Measurements from ENCODE around the gene MLH1.

DNA sequence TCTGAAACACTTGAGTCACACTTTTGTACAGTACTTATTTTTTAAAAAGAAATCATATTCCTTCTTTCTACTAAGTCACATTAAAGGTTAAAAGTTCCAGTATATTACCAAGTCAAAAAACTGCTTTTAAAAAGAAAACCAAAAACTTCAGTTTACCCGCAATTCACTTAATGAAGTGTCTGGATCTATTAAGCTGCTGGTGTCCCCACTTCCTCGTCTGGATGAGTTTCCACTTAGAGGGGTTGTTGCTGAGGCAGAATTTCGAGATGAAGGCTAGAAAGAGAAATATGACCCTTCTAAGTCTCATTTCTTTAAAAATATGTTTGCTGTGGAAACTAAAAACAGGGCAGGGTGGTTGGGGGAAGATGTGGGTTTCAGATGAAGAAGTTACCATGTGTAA, 101.3 kb downstream of the MLH1 start:
- TF ChIP-seq POLR2AphosphoS5 (IDR thresholded peaks at IDR 0.05) (no peak), POLR2A (IDR thresholded peaks at IDR 0.05) (no peak)
- TF ChIP-seq, protein P1, sequence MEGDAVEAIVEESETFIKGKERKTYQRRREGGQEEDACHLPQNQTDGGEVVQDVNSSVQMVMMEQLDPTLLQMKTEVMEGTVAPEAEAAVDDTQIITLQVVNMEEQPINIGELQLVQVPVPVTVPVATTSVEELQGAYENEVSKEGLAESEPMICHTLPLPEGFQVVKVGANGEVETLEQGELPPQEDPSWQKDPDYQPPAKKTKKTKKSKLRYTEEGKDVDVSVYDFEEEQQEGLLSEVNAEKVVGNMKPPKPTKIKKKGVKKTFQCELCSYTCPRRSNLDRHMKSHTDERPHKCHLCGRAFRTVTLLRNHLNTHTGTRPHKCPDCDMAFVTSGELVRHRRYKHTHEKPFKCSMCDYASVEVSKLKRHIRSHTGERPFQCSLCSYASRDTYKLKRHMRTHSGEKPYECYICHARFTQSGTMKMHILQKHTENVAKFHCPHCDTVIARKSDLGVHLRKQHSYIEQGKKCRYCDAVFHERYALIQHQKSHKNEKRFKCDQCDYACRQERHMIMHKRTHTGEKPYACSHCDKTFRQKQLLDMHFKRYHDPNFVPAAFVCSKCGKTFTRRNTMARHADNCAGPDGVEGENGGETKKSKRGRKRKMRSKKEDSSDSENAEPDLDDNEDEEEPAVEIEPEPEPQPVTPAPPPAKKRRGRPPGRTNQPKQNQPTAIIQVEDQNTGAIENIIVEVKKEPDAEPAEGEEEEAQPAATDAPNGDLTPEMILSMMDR (IDR thresholded peaks at IDR 0.05 in 8 of 11, conservative IDR thresholded peaks at IDR 0.05 in 3 of 11), result no peak

Measured in spleen (tissue), 7 donors.